Measurements from ENCODE around the gene PDZK1IP1. TPM values are rescaled to one million over a fixed set of nuclear protein-coding genes. Genes with fewer than 3 reads are reported as not detected.

The PDZK1IP1 gene
- polyA plus RNA-seq, 1 donor from 2014 or later = not detected

- Histone ChIP-seq H3K36me3 (ENCODE audit: insufficient read depth, low read length) (no peaks in the 10 kb centered on the region), H3K9ac (ENCODE audit: low read length) (no peak overlapping the region), H3K79me2 (replicated peaks; ENCODE audit: insufficient read depth, low read length) (no peaks in the 10 kb centered on the region), H3K4me2 (ENCODE audit: low read length) (no peak overlapping the region), H3K27ac (ENCODE audit: low read length) (no peak overlapping the region), H4K20me1 (ENCODE audit: insufficient read depth) (no peaks in the 10 kb centered on the region), H3K27me3 (ENCODE audit: insufficient read depth, low read depth, low read length) (no peaks in the 10 kb centered on the region), H3K9me3 (ENCODE audit: low read length) (no peaks in the 10 kb centered on the region), H3K9me2 (ENCODE audit: insufficient read depth, low read length) (no peaks in the 10 kb centered on the region), H3K4me3 (ENCODE audit: low read length) (no peak overlapping the region), H3F3A (ENCODE audit: insufficient read depth, low read length, poor library complexity, severe bottlenecking) (no peaks in the 10 kb centered on the region), H2AFZ (ENCODE audit: low read depth, low read length) (no peak overlapping the region)
- TF ChIP-seq EZH2 (IDR thresholded peaks at IDR 0.05; ENCODE audit: borderline replicate concordance, insufficient read depth, low read length, poor library complexity, severe bottlenecking) = no peak
- no peak for TF ChIP-seq MXI1 (conservative IDR thresholded peaks at IDR 0.05; ENCODE audit: poor library complexity, severe bottlenecking)
- no peak for TF ChIP-seq POLR2AphosphoS5 (IDR thresholded peaks at IDR 0.05)
- no peak for TF ChIP-seq EP300 (conservative IDR thresholded peaks at IDR 0.05; ENCODE audit: poor library complexity, severe bottlenecking)
- no peak for TF ChIP-seq RAD21 (conservative IDR thresholded peaks at IDR 0.05)
- no peak for TF ChIP-seq SMC3 (conservative IDR thresholded peaks at IDR 0.05; ENCODE audit: poor library complexity)
- TF ChIP-seq REST (IDR thresholded peaks at IDR 0.05; ENCODE audit: borderline replicate concordance) = no peak
- TF ChIP-seq TAF1 (IDR thresholded peaks at IDR 0.05; ENCODE audit: low read depth) = no peak
- TF ChIP-seq CTCF (IDR thresholded peaks at IDR 0.05; ENCODE audit: poor library complexity, severe bottlenecking) = no peak
These were observed 20.8 kb upstream of the PDZK1IP1 start for GRCh38 chr1:47210666-47211065.

GRCh38 chr1:47209725-47210325 lies 20.0 kb upstream of the PDZK1IP1 start:
- Histone ChIP-seq H4K20me1 (ENCODE audit: insufficient read depth) (no peaks in the 10 kb centered on the region), H3K9me3 (ENCODE audit: low read length) (no peaks in the 10 kb centered on the region), H3K4me2 (ENCODE audit: low read length) (no peak overlapping the region), H3K27me3 (ENCODE audit: insufficient read depth, low read depth, low read length) (no peaks in the 10 kb centered on the region), H3K4me3 (ENCODE audit: low read length) (no peak overlapping the region), H3K9me2 (ENCODE audit: insufficient read depth, low read length) (no peaks in the 10 kb centered on the region), H3K9ac (ENCODE audit: low read length) (no peak overlapping the region), H3K27ac (ENCODE audit: low read length) (no peak overlapping the region), H3F3A (ENCODE audit: insufficient read depth, low read length, poor library complexity, severe bottlenecking) (no peaks in the 10 kb centered on the region), H2AFZ (ENCODE audit: low read depth, low read length) (no peak overlapping the region), H3K79me2 (replicated peaks; ENCODE audit: insufficient read depth, low read length) (no peaks in the 10 kb centered on the region), H3K36me3 (ENCODE audit: insufficient read depth, low read length) (no peaks in the 10 kb centered on the region)
- TF ChIP-seq SMC3 (conservative IDR thresholded peaks at IDR 0.05; ENCODE audit: poor library complexity) (no peak), TAF1 (IDR thresholded peaks at IDR 0.05; ENCODE audit: low read depth) (no peak)

Data from neural cell (in vitro differentiated cells).